Right lobe of liver (tissue), 6 donors: ENCODE data around the gene CACNA2D4. TPM values are rescaled to one million over a fixed set of nuclear protein-coding genes. Genes with fewer than 3 reads are reported as not detected.

Experiments
- ATAC-seq, 4 donors: fragments of 200-7000 bp; cut with Tn5 transposase; one replicate each; pipeline ENCODE4 v1.9.1; 2020; ENCODE audit warnings: mild to moderate bottlenecking in 4 of 4, moderate library complexity in 4 of 4
- DNase-seq, 3 donors: peaks; one replicate each; pipeline ENCODE4 v3.0.0-alpha.2; 2020
- H3K27ac ChIP-seq, 3 donors: fragments of 200-600 bp; one replicate each; pipeline ENCODE4 v1.8.0; 2022
- H3K27me3 ChIP-seq, 2 donors: fragments of 200-600 bp; one replicate each; pipeline ENCODE4 v1.8.0; 2022
- H3K36me3 ChIP-seq, 4 donors: fragments of 200-600 bp; sonication (generic) in 1 of 4; one replicate each; pipeline versions ENCODE4 v1.5.1 to v1.8.0; 2017 to 2022; ENCODE audit warnings: control low read depth in 1 of 4
- H3K4me1 ChIP-seq, 4 donors: fragments of 200-600 bp; sonication (generic) in 1 of 4; one replicate each; pipeline versions ENCODE4 v1.5.1 to v1.8.0; 2017 to 2022; ENCODE audit warnings: control low read depth in 1 of 4
- H3K4me3 ChIP-seq, 3 donors: fragments of 200-600 bp; one replicate each; pipeline ENCODE4 v1.8.0; 2022
- H3K9me3 ChIP-seq, 4 donors: fragments of 200-600 bp; sonication (generic) in 1 of 4; one replicate each; pipeline versions ENCODE4 v1.5.1 to v1.8.0; 2017 to 2022; ENCODE audit warnings: control low read depth in 1 of 4
- CTCF ChIP-seq, 4 donors: fragments of 200-600 bp in 3 of 4; fragments of 450-650 bp in 1 of 4; IDR thresholded peaks; one replicate each; pipeline versions ENCODE4 v1.5.1 to v1.8.0; 2016 to 2022; ENCODE audit warnings: antibody characterized with exemption in 4 of 4, mild to moderate bottlenecking in 2 of 4
- POLR2A ChIP-seq: fragments of 450-650 bp; IDR thresholded peaks from one replicate; pipeline ENCODE4 v1.6.1; 2017; ENCODE audit warnings: antibody characterized with exemption, mild to moderate bottlenecking
- WGBS: methylation state at CpG from one replicate; pipeline ENCODE4 v1.1.6; 2018; ENCODE audit warnings: low coverage, low lambda C conversion rate; ENCODE audit not compliant: insufficient coverage; ENCODE audit errors: missing lambda C conversion rate; 5-methylcytosine and 5-hydroxymethylcytosine counted together
- intact Hi-C, 2 donors: fragments of 100-400 bp; cut with DNase I; formaldehyde crosslinking; loops; one replicate each; pipeline versions ENCODE4 v1.11.2 to v1.14.1; 2022
- total RNA-seq, 6 experiments: library from RNA; depleted of rRNA in 2 of 6; stranded (reverse); fragments of >200 nt in 2 of 6; fragmentation: NEBNext Ultra II Directional in 3 of 6; extraction: Animal tissue kit (Norgen Biotek cat#: 25700) in 3 of 6; gene quantifications; one replicate each; pipeline versions ENCODE4 v1.1.0 to v1.2.4, GENCODE V29; 2016 to 2023
- donor health status: DM: no; HTN: yes; CAD: no.
- donor health status: DM: no; HTN: no; CAD: no.
- donor health status: DM: no; HTN: no; CAD: no.
- donor health status: DM: no; HTN: yes; CAD: no.
- donor health status: DM: no; HTN: yes; CAD: no.

The CACNA2D4 gene
- total RNA-seq, 6 experiments from 2014 or later, result 0.87 to 1.9 (median 0.96) TPM

GRCh38 chr12:1796515-1797010, 121.9 kb downstream of the CACNA2D4 start:
- peak in 2 of 3 donors; percentile 62 to 70 for DNase-seq
- intact Hi-C loops, result loop anchor here in 1 of 2 donors (5.0 to 10.0 kb wide), 3 partner anchors 141 to 486 kb away; no protein-coding TSS in a partner anchor
- ATAC-seq, result peak; percentile 25 to 40 (median 36)

GRCh38 chr12:1795785-1796514, 122.5 kb downstream of the CACNA2D4 start:
- DNase-seq (peak; percentile 95 to 96 (median 95)), ATAC-seq (peak; percentile 89 to 95 (median 92))
- Histone ChIP-seq H3K4me1 (peaks cover 0 to 11% (median 0%) of the 10 kb centered on the region in 4 donors), H3K36me3 (no peaks in the 10 kb centered on the region), H3K9me3 (no peaks in the 10 kb centered on the region), H3K27me3 (no peaks in the 10 kb centered on the region), H3K27ac (peak overlapping the region; percentile 67 to 77 (median 70)), H3K4me3 (peak overlapping the region; percentile 62 to 81 (median 78))
- 1% methylated on average over 35 of the region's 45 CpGs for WGBS
- intact Hi-C loops, result loop anchor here in 1 of 2 donors (5.0 to 10.0 kb wide), 3 partner anchors 141 to 486 kb away; no protein-coding TSS in a partner anchor
- peak; percentile 75 for TF ChIP-seq POLR2A
- TF ChIP-seq CTCF (IDR thresholded peaks at IDR 0.05), result peak; percentile 99 to 100 (median 100)

More at GRCh38 chr12:1796515-1797010, 121.9 kb downstream of the CACNA2D4 start:
- Histone ChIP-seq H3K27me3 (no peaks in the 10 kb centered on the region), H3K4me1 (peaks cover 0 to 11% (median 0%) of the 10 kb centered on the region in 4 donors), H3K27ac (peak overlapping the region; percentile 67 to 77 (median 70)), H3K4me3 (peak overlapping the region; percentile 62 to 81 (median 78)), H3K9me3 (no peaks in the 10 kb centered on the region), H3K36me3 (no peaks in the 10 kb centered on the region)
- TF ChIP-seq CTCF (IDR thresholded peaks at IDR 0.05) (no peak), POLR2A (peak; percentile 8)
- WGBS, result 7% methylated on average over 3 of the region's 43 CpGs

GRCh38 chr12:1795221-1795784, 123.1 kb downstream of the CACNA2D4 start:
- WGBS, result no CpG with 5 or more reads among the region's 19 CpGs
- H3K27ac ChIP-seq, result no peak overlapping the region

More at GRCh38 chr12:1795221-1795784, 123.1 kb downstream of the CACNA2D4 start:
- no peaks in the 10 kb centered on the region for H3K36me3 ChIP-seq
- H3K4me3 ChIP-seq, result no peak overlapping the region
- DNase-seq (peak in 2 of 3 donors; percentile 47 to 55), ATAC-seq (no peak)
- no peaks in the 10 kb centered on the region for H3K9me3 ChIP-seq
- H3K4me1 ChIP-seq, result peaks cover 0 to 11% (median 0%) of the 10 kb centered on the region in 4 donors
- TF ChIP-seq POLR2A, result no peak
- TF ChIP-seq CTCF (IDR thresholded peaks at IDR 0.05), result no peak
- H3K27me3 ChIP-seq, result no peaks in the 10 kb centered on the region
- intact Hi-C loops, result loop anchor here in 1 of 2 donors (5.0 to 10.0 kb wide), 3 partner anchors 142 to 487 kb away; no protein-coding TSS in a partner anchor
